GM12874 (cell line): ENCODE data around the gene HOGA1.

Experiments
- TF ChIP-seq, protein P1 (sequence below): IDR thresholded peaks from 2 replicates; pipeline ENCODE4 v1.5.1; 2011; ENCODE audit warnings: low read depth, mild to moderate bottlenecking, control low read depth, low read length, moderate library complexity; ENCODE audit not compliant: insufficient read depth

Gene HOGA1

DNA sequence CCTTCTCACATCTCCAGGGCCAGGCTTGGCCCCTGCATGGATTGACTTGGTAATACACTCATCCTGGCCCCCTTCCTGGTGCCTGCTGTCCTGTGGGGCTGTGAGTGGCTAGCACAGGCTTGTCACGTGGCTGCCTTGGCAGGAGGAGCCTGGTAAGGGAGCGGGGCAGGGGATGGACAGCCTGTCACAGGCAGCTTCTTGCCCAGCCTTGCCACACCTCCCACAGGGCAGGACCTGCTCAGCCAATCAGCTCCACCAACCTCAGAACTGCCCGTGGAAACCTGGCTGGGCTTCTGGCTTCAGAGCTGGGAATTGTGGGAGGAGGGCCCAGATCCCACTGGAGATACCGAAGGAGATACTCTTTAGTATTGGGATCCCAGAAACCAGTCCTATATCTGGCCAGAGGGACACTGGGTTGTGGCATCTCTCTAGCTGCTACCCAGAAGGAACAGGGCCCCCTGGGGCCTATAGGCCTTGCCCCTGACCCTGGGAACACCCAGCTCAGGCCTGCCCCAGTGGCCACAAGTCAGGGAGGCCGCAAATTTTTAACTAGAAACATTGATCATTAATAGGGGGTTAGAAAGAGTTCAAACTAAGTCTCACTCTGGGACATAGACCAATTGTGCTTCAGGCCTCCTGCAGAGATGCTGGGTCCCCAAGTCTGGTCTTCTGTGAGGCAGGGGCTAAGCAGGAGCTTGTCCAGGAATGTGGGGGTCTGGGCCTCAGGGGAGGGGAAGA lies at the start of gene HOGA1:
HOGA1 (plus strand) TSS at position 330 of the 738 bp plus-strand sequence; CDS start at position 645, 315 bp downstream.
- TF ChIP-seq, protein P1, sequence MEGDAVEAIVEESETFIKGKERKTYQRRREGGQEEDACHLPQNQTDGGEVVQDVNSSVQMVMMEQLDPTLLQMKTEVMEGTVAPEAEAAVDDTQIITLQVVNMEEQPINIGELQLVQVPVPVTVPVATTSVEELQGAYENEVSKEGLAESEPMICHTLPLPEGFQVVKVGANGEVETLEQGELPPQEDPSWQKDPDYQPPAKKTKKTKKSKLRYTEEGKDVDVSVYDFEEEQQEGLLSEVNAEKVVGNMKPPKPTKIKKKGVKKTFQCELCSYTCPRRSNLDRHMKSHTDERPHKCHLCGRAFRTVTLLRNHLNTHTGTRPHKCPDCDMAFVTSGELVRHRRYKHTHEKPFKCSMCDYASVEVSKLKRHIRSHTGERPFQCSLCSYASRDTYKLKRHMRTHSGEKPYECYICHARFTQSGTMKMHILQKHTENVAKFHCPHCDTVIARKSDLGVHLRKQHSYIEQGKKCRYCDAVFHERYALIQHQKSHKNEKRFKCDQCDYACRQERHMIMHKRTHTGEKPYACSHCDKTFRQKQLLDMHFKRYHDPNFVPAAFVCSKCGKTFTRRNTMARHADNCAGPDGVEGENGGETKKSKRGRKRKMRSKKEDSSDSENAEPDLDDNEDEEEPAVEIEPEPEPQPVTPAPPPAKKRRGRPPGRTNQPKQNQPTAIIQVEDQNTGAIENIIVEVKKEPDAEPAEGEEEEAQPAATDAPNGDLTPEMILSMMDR, result no peak

DNA sequence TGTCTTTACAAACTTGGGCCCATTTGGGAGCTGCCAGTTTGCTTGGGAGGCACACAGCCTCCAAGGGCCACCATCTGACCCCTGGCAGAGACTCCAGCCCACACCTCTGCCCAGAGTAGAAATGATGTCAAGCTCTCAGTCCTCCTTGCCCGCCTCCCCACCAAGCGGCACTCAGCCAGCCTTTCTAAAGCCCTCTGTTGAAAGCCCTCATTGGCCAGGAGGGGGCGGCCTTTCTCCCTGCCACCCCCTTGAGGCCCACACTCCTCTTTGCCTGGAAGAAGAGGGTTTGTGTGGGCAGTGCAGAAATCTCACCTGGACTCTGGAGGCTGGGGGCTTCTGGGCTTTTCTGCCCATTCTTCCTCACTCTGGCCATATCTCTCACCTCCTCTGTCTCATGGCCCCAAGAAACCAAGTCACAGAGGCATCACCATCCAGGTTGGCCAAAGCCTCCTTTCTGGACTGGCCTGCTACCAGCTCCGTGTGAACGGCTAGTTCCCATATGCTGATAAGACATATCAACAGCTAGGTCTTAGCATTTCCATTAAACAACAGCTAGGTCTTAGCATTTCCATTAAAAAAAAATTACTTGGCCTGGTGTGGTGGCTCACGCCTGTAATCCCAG lies 49.3 kb upstream of the HOGA1 start:
- TF ChIP-seq, protein P1, result peak; percentile 79

DNA sequence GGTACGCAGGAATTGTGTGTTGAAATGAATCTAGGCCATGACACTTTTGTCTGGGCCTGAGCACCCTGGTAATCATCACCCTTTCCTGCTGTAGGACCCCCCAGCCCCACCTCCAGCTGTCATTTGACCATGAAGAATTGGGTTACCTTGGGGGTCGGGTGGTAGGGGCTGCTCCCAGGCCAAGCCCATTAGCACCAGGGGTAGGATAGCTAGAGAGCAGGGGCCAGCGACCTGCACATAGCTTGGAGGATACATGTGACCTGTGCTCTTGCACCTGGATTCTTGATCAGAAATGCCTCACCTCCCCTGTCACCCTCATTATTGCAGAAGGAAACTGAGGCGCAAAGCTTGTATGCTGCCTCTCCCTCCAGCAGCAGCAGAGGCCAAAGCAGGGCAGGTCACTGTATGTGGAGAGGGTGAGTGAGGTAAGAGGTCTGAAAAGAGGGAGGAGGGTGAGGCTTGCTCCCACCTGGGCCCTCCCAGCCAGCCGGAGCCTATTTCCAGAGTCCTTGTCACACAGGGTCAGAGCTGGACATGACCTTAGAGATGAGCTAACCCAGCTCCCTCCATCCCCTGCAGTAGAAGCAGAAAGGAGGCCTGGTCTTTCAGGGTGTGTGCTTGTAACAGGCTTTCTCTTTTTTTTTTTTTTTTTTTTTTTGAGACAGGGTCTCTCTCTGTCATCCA lies 46.9 kb upstream of the HOGA1 start:
- TF ChIP-seq, protein P1, result no peak

DNA sequence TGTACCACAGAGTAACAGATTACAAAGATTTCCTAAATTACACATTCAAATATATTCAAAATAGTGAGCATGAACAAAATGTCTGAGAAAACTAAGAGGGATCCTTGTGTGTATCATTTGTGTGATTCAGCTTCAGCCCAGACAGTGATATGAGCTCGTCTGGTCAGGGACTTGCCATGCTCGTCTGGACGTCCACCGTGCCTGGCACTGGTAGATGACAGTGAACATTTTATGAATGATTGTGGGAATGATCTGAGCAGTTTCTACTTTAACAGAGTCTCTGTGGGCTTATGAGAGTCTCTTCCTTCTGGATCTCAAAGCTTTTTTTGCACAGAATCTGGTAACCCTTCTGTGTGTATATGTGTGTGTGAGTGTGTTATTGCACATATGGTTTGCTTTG lies 45.8 kb upstream of the HOGA1 start:
- TF ChIP-seq, protein P1, result no peak

DNA sequence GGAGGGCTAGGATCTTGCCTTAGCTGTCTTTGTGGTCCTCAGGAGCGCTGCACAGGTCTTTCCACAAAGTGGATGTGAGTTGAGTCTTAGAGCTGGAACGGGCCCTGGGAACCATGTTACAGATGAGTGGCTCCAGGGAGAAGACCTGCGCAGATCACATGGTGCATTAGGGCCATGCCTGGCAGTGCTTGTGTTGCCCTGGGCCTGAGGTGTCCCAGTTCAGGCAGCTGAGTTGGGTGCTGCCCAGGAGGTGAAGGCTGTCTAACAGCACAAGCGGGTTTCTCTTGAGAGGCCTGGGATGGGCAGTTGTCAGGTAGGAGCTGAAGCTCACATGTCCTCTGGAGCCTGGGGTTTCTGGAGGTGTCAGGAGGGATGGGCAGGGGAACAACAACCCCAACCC lies 45.4 kb upstream of the HOGA1 start:
- TF ChIP-seq, protein P1, result no peak

DNA sequence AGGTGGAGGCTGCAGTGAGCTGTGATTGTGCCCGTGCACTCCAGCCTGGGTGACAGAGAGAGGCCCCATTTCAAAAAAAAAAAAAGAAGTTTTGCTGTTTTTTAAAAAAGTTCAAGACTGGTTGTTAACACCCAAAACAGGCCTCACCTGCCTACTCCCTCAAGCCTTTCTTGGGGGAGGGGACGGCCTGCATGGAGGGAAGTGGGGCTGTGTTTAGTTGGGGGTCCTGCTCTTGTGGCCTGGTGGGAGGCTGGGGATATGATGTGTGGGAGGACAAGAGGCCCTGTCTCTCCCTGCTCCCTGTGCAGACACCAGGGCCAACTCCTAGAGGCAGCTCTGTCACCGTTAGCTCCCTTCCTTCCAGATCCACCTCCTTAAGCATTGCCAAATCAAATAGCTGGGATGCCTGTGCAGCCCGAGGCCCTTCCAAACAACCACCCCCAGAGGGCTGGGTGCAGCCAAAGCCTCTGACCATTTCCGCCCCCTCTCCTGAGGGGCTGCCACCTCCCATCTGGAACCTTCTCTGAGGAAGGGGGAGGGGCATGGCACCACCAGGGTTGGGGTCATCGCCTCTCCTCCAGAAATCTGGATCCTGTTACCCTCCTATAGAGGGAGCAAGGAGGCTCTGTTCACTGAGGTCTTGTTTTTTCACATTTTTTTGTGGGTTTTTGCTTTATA lies 44.5 kb upstream of the HOGA1 start:
- TF ChIP-seq, protein P1, result no peak
